GM06990 (cell line): ENCODE data around the gene GALNT16.

Experiments used
- DNase-seq: peaks from one replicate; pipeline ENCODE4 v3.0.0-alpha.2; 2011; ENCODE audit not compliant: insufficient read length; ENCODE audit errors: extremely low read depth
- H3K27me3 ChIP-seq: replicated peaks from 2 replicates; pipeline ENCODE4 v1.6.0; 2011; ENCODE audit warnings: low read length; ENCODE audit not compliant: control insufficient read depth, insufficient read depth
- H3K36me3 ChIP-seq: 2 replicates; pipeline ENCODE4 v1.5.1; 2011; ENCODE audit warnings: low read length; ENCODE audit not compliant: control insufficient read depth, insufficient read depth
- H3K4me3 ChIP-seq: replicated peaks from 2 replicates; pipeline ENCODE4 v1.5.1; 2011; ENCODE audit warnings: low read depth, mild to moderate bottlenecking, control low read depth, low read length
- TF ChIP-seq, protein P1 (sequence below): IDR thresholded peaks from 2 replicates; pipeline ENCODE4 v1.5.1; 2011; ENCODE audit warnings: low read length, control low read depth, mild to moderate bottlenecking, inconsistent platforms; ENCODE audit not compliant: insufficient read depth, poor library complexity, severe bottlenecking

Gene GALNT16

DNA sequence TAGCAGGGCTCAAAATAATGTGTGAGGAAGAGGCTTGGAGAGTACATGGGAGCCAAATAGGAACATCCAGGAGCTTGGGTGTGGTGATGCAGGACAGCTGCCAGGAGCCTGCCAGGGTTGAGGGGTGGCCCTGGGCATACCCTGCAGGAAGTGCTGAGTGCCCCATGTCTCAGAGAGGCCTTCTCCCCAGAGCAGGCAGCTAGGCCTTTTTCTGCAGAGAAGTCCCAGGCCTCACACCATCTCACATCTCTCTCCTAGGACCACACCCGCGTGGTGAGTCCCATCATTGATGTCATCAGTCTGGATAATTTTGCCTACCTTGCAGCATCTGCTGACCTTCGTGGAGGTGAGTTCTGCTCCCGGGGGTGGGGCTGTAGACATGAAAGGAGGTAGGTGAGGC is 71.2 kb downstream of the GALNT16 start:
- DNase-seq: no peak
- TF ChIP-seq, protein P1, sequence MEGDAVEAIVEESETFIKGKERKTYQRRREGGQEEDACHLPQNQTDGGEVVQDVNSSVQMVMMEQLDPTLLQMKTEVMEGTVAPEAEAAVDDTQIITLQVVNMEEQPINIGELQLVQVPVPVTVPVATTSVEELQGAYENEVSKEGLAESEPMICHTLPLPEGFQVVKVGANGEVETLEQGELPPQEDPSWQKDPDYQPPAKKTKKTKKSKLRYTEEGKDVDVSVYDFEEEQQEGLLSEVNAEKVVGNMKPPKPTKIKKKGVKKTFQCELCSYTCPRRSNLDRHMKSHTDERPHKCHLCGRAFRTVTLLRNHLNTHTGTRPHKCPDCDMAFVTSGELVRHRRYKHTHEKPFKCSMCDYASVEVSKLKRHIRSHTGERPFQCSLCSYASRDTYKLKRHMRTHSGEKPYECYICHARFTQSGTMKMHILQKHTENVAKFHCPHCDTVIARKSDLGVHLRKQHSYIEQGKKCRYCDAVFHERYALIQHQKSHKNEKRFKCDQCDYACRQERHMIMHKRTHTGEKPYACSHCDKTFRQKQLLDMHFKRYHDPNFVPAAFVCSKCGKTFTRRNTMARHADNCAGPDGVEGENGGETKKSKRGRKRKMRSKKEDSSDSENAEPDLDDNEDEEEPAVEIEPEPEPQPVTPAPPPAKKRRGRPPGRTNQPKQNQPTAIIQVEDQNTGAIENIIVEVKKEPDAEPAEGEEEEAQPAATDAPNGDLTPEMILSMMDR: no peak
- Histone ChIP-seq H3K4me3 (no peak overlapping the region), H3K36me3 (no peaks in the 10 kb centered on the region), H3K27me3 (no peaks in the 10 kb centered on the region; the same call in 1 of the 2 replicates)

DNA sequence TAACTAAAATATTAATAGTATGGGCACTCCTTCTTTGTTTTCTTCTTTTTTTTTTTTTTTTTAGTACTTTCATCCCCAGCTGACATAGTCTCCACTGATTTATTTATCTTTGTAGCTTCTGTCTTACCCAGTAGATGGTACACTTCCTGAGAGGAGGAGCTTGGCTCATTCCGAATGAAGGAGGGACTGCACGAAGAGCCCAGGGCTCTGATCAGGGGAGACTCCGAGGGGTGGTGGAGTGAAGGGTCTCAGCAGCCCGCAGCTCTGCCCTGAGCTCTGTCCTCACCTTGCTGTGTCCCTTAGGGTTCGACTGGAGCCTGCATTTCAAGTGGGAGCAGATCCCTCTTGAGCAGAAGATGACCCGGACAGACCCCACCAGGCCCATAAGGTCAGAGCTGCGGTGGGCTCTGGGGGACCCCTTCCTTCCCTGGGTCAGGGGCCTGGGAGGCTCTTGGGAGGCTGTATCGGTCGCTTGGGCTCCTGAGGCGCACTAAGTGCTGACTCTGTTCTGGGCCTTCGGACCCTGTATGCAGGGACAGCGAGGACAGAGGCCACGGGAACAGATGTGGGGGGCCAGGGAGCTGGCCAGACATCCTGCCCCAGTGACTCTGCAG is 72.9 kb downstream of the GALNT16 start:
- TF ChIP-seq, protein P1: no peak
- Histone ChIP-seq H3K36me3 (no peaks in the 10 kb centered on the region), H3K4me3 (no peak overlapping the region), H3K27me3 (no peaks in the 10 kb centered on the region)
- no peak for DNase-seq

DNA sequence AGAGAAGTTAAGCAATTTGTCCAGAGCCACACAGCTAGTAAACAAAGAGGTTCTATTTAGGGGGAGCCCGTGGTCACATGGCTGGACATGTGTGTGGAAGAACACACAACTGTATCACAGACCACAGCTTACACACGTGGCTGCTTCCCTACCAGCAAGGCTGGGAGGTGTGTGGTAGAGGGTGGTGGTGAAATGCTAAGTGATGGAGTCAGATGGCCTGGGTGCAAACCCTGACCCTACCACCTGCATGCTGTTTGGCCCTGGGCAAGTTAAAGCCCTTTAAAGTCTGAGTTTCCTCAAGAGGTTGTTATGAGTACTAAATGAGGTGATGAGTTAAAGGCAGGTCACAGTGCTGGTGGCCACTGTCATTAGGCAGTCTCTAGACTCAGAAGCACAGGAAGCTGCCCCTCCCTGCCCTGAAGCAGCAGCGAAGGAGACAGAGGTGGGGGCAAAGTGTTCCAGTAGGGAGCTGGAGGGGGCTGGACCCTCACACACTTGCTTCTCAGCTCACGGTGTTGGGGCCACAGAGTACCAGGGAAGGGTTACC is 73.9 kb downstream of the GALNT16 start:
- TF ChIP-seq, protein P1: no peak
- Histone ChIP-seq H3K36me3 (no peaks in the 10 kb centered on the region), H3K4me3 (no peak overlapping the region), H3K27me3 (no peaks in the 10 kb centered on the region)
- DNase-seq: no peak

DNA sequence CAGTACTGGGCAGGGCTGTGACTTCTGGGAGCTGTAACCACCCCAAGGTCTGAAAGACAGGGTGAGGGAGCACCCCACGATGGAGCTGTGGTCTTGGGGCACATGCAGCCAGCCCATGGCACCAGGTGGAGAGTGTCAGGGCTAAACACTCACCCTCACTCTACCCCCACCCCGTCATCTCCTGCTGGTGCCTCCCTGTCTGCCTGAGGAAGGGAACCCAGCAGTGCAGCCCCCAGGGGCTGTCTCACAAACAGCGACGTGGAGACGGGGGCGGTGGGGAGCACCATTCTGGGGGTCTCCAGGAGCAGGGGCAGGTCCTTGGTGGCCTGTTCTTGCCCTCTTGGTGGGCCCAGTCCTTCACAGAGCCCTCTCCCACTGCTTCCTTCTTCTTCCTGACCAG is 74.6 kb downstream of the GALNT16 start:
- no peaks in the 10 kb centered on the region for H3K36me3 ChIP-seq
- TF ChIP-seq, protein P1: no peak
- DNase-seq: no peak
- no peak overlapping the region for H3K4me3 ChIP-seq
- H3K27me3 ChIP-seq: no peaks in the 10 kb centered on the region

DNA sequence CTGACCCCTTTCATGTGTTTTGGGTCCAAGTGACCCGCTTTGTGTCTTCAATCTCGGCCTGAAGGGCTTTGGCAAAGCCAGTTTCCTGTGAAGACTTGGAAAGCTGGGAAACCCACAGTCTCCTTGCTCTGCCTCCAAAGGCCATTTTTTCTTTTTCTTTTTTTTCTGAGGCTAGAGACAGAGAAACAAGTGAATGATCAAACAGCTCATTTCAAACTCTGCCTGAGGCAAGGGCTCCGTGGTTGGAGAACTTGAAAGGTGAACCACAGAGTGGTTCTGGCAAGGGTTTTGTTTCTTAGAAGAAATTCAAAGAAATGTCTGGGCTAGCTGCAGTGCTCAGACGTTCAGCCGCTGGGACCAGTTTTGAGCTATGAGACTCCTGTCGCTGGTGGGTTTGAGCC is 75.4 kb downstream of the GALNT16 start:
- H3K4me3 ChIP-seq: no peak overlapping the region
- TF ChIP-seq, protein P1: no peak
- no peak for DNase-seq
- no peaks in the 10 kb centered on the region for H3K27me3 ChIP-seq
- H3K36me3 ChIP-seq: no peaks in the 10 kb centered on the region

DNA sequence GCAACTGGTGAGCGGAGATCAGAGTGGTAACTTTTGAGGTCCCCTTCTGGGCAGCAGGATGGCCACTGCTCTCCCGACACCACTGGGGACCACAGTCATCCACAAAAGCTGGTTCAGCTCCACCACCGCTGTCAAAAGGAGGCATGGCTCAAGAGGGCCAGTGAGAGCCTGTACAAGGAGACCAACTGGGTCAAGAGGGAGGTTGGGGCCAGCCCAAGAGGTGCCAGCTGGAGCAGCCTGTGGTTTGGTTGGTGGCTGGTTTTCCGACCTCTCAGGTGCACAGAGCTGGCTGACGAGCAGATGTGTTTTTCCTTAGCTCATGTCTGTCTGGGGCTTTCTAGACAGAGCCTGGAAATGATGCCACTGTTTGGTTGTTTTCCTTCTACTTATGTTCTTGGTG is 78.0 kb downstream of the GALNT16 start:
- H3K27me3 ChIP-seq: no peaks in the 10 kb centered on the region
- DNase-seq: no peak
- TF ChIP-seq, protein P1: no peak

More for the DNA sequence above, 78.0 kb downstream of the GALNT16 start:
- H3K4me3 ChIP-seq: no peak overlapping the region
- no peaks in the 10 kb centered on the region for H3K36me3 ChIP-seq
